AG04449 (cell line): ENCODE measurements around the gene ZNF576.
"Not testable (repeated sequence)": the region's sequence is repeated elsewhere in the genome, so short reads cannot be mapped to it uniquely, and the experiment has no call there.

Source experiments
- CTCF ChIA-PET: fragments of 350-600 bp; formaldehyde crosslinking; extraction: SDS; loops from one replicate; lab custom pipeline; 2021; ENCODE audit warnings: antibody characterized with exemption; lab: Yijun Ruan, JAX
- POLR2A ChIA-PET: fragments of 400-600, 350-600 bp; formaldehyde crosslinking; extraction: SDS; loops from one replicate; lab custom pipeline; 2020; ENCODE audit warnings: antibody characterized with exemption, inconsistent platforms; lab: Yijun Ruan, JAX
- DNase-seq: peaks from one replicate; pipeline ENCODE4 v3.0.0-alpha.2; 2010; ENCODE audit warnings: low read depth, low spot score
- H3K4me3 ChIP-seq: 2 replicates; pipeline ENCODE4 v1.5.1; 2011; ENCODE audit warnings: low read depth, mild to moderate bottlenecking, control low read depth, low read length
- CTCF ChIP-seq: IDR thresholded peaks from one replicate; pipeline ENCODE4 v1.5.1; 2011; ENCODE audit warnings: mild to moderate bottlenecking, moderate library complexity, low read length, control low read depth, inconsistent platforms; ENCODE audit not compliant: insufficient read depth; ENCODE audit errors: missing control alignments

Gene ZNF576

GRCh38 chr19:43634068-43634467 is 37.7 kb downstream of the ZNF576 start:
- ChIA-PET CTCF (interaction anchor here (1.0 to 2.3 kb wide), 3 partner anchors 13 to 39 kb away, joined by 3 to 5 read pairs (median 3); no protein-coding TSS in a partner anchor), POLR2A (no interaction called here)

GRCh38 chr19:43634506-43634871 is 38.1 kb downstream of the ZNF576 start:
- DNase-seq: no peak
- POLR2A ChIA-PET: no interaction called here
- CTCF ChIA-PET: interaction anchor here (1.0 to 2.3 kb wide), 3 partner anchors 13 to 40 kb away, joined by 3 to 5 read pairs (median 3); no protein-coding TSS in a partner anchor
- H3K4me3 ChIP-seq: no peak overlapping the region
- no peak for TF ChIP-seq CTCF

More at GRCh38 chr19:43634068-43634467, 37.7 kb downstream of the ZNF576 start:
- no peak for TF ChIP-seq CTCF
- H3K4me3 ChIP-seq: no peak overlapping the region
- DNase-seq: no peak

- H3K4me3 ChIP-seq: no peak overlapping the region
- POLR2A ChIA-PET: no interaction called here
Measured at GRCh38 chr19:43634872-43635560, 38.6 kb downstream of the ZNF576 start.

GRCh38 chr19:43635561-43635940 is 39.2 kb downstream of the ZNF576 start:
- H3K4me3 ChIP-seq, POLR2A ChIA-PET, DNase-seq: not testable (repeated sequence)
- CTCF ChIA-PET: interaction anchor here (2.3 kb wide), 1 partner anchor 33 kb away, joined by 5 read pairs; no protein-coding TSS in a partner anchor

More at GRCh38 chr19:43634872-43635560, 38.6 kb downstream of the ZNF576 start:
- no peak for TF ChIP-seq CTCF
- no peak for DNase-seq
- CTCF ChIA-PET: interaction anchor here (2.3 kb wide), 1 partner anchor 34 kb away, joined by 5 read pairs; no protein-coding TSS in a partner anchor

- H3K4me3 ChIP-seq: no peak overlapping the region
- ChIA-PET POLR2A (no interaction called here), CTCF (no interaction called here)
- DNase-seq: no peak
- no peak for TF ChIP-seq CTCF
Measured at GRCh38 chr19:43636121-43636683, 39.8 kb downstream of the ZNF576 start.

GRCh38 chr19:43638214-43638994 is 42.0 kb downstream of the ZNF576 start:
- no peak overlapping the region for H3K4me3 ChIP-seq
- TF ChIP-seq CTCF: no peak
- DNase-seq: no peak
- ChIA-PET POLR2A (no interaction called here), CTCF (interaction anchor here (0.8 to 1.5 kb wide), 2 partner anchors 13 to 31 kb away, joined by 3 to 5 read pairs; no protein-coding TSS in a partner anchor)
